Esophagus muscularis mucosa (tissue), 4 donors: ENCODE measurements around the gene ZNF239. TPM values are rescaled to one million over a fixed set of nuclear protein-coding genes. Genes with fewer than 3 reads are reported as not detected.
A peak's percentile ranks its signal among the peaks of the same experiment; 100 is the strongest.

Experiments
- DNase-seq: peaks from one replicate; pipeline ENCODE4 v3.0.0-alpha.2; 2017; ENCODE audit errors: extremely low spot score
- H3K27ac ChIP-seq, 4 donors: fragments of 200-600 bp; sonication (generic); replicated peaks in 1 of 4; 1 replicate in 3 of 4; 2 replicates in 1 of 4; pipeline ENCODE4 v1.5.1; 2016 to 2019; ENCODE audit warnings: mild to moderate bottlenecking in 1 of 4
- H3K27me3 ChIP-seq, 4 donors: fragments of 200-600 bp; sonication (generic); one replicate each; pipeline versions ENCODE4 v1.5.1 to v1.6.0; 2016 to 2019
- H3K36me3 ChIP-seq, 4 donors: fragments of 200-600 bp; sonication (generic); one replicate each; pipeline ENCODE4 v1.5.1; 2016 to 2019
- H3K4me1 ChIP-seq, 4 donors: fragments of 200-600 bp; sonication (generic); one replicate each; pipeline ENCODE4 v1.5.1; 2016 to 2019
- H3K4me3 ChIP-seq, 4 donors: fragments of 200-600 bp; sonication (generic); 1 replicate in 2 of 4; 2 replicates in 2 of 4; pipeline ENCODE4 v1.5.1; 2016 to 2019; ENCODE audit warnings: mild to moderate bottlenecking in 4 of 4, moderate library complexity in 1 of 4
- H3K9me3 ChIP-seq, 4 donors: fragments of 200-600 bp; sonication (generic); 1 replicate in 3 of 4; 2 replicates in 1 of 4; pipeline ENCODE4 v1.5.1; 2016 to 2019
- EP300 ChIP-seq: sonication (generic); formaldehyde crosslinking; IDR thresholded peaks from one replicate; pipeline ENCODE4 v1.6.1; 2017; ENCODE audit warnings: antibody characterized with exemption
- POLR2A ChIP-seq: fragments of 450-650 bp; IDR thresholded peaks from one replicate; pipeline ENCODE4 v1.6.1; 2017; ENCODE audit warnings: antibody characterized with exemption, moderate library complexity, mild to moderate bottlenecking, low read depth
- POLR2AphosphoS5 ChIP-seq, 2 donors: sonication (generic); formaldehyde crosslinking; IDR thresholded peaks; one replicate each; pipeline ENCODE4 v1.6.1; 2017; ENCODE audit warnings: antibody characterized with exemption in 2 of 2
- WGBS: methylation state at CpG from one replicate; pipeline ENCODE4 v1.1.5; 2018; 5-methylcytosine and 5-hydroxymethylcytosine counted together
- intact Hi-C: fragments of 100-400 bp; cut with DNase I; formaldehyde crosslinking; loops from one replicate; pipeline ENCODE4 v1.15.1; 2023
- total RNA-seq, 4 donors: library from RNA; depleted of rRNA; stranded (reverse); fragments of >200 nt; gene quantifications; one replicate each; pipeline versions ENCODE4 v1.1.0 to v1.2.1, GENCODE V29; 2016
- TF ChIP-seq, protein P1 (sequence below), 3 experiments: fragments of 200-600 bp in 2 of 3; fragments of 450-650 bp in 1 of 3; sonication (generic) in 2 of 3; IDR thresholded peaks; one replicate each; pipeline ENCODE4 v1.5.1; 2017 to 2019; ENCODE audit warnings: antibody characterized with exemption in 3 of 3, mild to moderate bottlenecking in 2 of 3, moderate library complexity in 1 of 3

Gene ZNF239
- 1 to 10 TPM; 2.9 to 5.6 (median 5.2) TPM for total RNA-seq

DNA sequence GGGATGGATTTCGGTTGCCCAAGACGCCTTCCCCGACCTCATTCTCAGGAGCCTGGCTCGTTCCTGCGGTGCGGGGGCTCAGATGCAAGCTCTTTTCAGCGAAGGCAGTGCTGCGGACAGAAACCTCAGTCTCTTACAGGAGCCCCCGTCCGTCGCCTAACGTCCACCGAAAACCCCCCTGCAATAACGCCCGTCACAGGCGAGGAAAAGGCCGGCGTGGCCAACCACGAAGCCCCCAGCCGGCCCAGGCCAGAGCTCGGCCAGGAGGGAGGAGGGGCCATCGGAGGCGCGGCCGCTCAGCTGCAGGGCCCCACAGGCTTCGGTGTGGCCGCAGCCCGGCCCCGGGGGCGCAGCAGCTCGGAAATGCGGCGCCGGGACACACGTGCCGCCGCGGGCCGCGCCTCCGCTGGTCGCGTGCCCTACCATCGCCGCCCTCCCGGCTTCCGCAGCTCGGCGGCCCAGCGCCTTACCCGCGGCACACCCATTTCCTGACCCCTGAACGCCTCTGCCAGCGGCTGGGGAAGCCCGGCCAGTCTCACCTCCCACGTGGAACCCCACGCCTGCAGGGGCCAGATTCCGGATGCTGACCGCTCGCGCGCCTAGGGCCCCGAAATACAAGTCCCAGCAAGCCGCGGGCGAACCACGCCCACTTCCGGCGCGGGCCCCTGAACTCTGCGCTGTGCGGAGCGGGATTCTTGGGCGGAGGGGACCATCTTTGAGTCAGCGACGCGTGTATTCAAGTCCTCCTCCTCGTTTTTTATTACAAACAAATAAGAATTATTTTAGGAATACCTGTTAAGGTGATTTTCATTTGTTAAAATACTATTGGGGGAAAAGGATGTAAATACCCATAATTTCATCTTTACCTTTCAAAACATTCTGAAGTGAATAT, at the start of gene ZNF239:
TSS of gene ZNF239 (minus strand) at position 616 of the 892 bp plus-strand sequence. CDS start 16,537 bp downstream, outside the sequence.
- intact Hi-C loops, result no loop called here
- 1% methylated on average over 43 of the region's 78 CpGs for WGBS

GRCh38 chr10:43623351-43623750, 48.9 kb upstream of the ZNF239 start:
- DNase-seq, result no peak
- no peaks in the 10 kb centered on the region for H3K9me3 ChIP-seq
- intact Hi-C loops, result no loop called here
- no peak overlapping the region for H3K27ac ChIP-seq
- H3K36me3 ChIP-seq, result no peaks in the 10 kb centered on the region
- TF ChIP-seq, protein P1, sequence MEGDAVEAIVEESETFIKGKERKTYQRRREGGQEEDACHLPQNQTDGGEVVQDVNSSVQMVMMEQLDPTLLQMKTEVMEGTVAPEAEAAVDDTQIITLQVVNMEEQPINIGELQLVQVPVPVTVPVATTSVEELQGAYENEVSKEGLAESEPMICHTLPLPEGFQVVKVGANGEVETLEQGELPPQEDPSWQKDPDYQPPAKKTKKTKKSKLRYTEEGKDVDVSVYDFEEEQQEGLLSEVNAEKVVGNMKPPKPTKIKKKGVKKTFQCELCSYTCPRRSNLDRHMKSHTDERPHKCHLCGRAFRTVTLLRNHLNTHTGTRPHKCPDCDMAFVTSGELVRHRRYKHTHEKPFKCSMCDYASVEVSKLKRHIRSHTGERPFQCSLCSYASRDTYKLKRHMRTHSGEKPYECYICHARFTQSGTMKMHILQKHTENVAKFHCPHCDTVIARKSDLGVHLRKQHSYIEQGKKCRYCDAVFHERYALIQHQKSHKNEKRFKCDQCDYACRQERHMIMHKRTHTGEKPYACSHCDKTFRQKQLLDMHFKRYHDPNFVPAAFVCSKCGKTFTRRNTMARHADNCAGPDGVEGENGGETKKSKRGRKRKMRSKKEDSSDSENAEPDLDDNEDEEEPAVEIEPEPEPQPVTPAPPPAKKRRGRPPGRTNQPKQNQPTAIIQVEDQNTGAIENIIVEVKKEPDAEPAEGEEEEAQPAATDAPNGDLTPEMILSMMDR (IDR thresholded peaks at IDR 0.05), result no peak
- TF ChIP-seq POLR2AphosphoS5 (IDR thresholded peaks at IDR 0.05) (no peak), EP300 (no peak), POLR2A (no peak)
- H3K4me1 ChIP-seq, result no peaks in the 10 kb centered on the region
- WGBS, result 63% methylated on average over 3 of the region's 3 CpGs
- H3K27me3 ChIP-seq, result no peaks in the 10 kb centered on the region
- H3K4me3 ChIP-seq, result peak overlapping the region; percentile 5 to 35 (median 24)

More for the DNA sequence above, at the start of gene ZNF239:
- DNase-seq, result peak; percentile 98
- Histone ChIP-seq H3K9me3 (no peaks in the 10 kb centered on the region), H3K4me3 (peak within 1 kb of the TSS; percentile 66 to 82 (median 72)), H3K27me3 (no peaks in the 10 kb centered on the region), H3K36me3 (peaks cover 0 to 9% (median under 1%) of the 10 kb centered on the region in 4 donors), H3K4me1 (peaks cover 10 to 25% (median 16%) of the 10 kb centered on the region in 4 donors), H3K27ac (peak within 1 kb of the TSS; percentile 64 to 86 (median 76))
- no peak for TF ChIP-seq EP300
- TF ChIP-seq POLR2AphosphoS5 (IDR thresholded peaks at IDR 0.05), result peak; percentile 73 to 89
- TF ChIP-seq, protein P1 (IDR thresholded peaks at IDR 0.05), result peak in 1 of 3 experiments; percentile 6

DNA sequence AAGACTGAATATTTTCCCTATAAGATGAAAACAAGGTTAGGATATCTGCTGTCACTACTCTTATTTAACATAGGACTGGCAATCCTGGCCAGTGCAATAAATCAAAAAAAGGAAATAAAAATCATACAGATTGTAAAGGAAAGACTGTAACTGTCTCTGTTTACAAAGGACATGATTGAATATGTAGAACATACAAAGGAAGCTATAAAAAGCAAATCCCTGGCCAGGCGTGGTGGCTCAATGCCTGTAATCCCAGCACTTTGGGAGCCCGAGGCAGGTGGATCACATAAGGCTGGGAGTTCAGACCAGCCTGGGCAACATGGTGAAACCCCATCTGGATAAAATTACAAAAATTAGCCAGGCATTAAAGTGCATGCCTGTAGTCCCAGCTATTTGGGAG, 47.6 kb upstream of the ZNF239 start:
- TF ChIP-seq POLR2A (no peak), POLR2AphosphoS5 (IDR thresholded peaks at IDR 0.05) (no peak), EP300 (no peak)
- TF ChIP-seq, protein P1 (IDR thresholded peaks at IDR 0.05), result no peak
- H3K36me3 ChIP-seq, result peaks cover 0 to 2% (median under 1%) of the 10 kb centered on the region in 4 donors

DNA sequence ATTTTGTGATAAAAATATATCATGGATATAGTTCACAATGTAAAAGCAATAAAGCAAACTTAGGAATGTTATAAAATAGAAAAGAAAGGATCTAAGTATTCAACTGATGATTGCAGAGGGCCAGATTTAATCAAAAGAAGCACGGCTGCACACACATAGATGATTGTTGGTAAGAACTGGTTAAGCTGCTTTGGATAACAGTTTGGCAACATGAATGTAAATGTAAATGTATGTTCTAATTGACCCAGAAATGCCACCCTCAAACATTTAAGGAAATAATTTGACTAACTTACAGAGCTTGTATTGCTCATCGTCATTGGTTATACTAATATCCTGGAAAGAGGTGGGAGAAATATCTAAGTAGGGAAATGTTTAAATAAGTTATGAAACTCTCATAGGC, 45.0 kb upstream of the ZNF239 start:
- H3K4me3 ChIP-seq, result no peak overlapping the region
- H3K4me1 ChIP-seq, result no peaks in the 10 kb centered on the region
- peaks cover 0 to 14% (median 7%) of the 10 kb centered on the region in 4 donors for H3K9me3 ChIP-seq
- H3K27me3 ChIP-seq, result no peaks in the 10 kb centered on the region
- no peak for DNase-seq
- no peak overlapping the region for H3K27ac ChIP-seq
- peaks cover 12 to 26% (median 16%) of the 10 kb centered on the region in 4 donors for H3K36me3 ChIP-seq
- WGBS, result 88% methylated on average over 2 of the region's 2 CpGs
- TF ChIP-seq POLR2A, result no peak
- TF ChIP-seq POLR2AphosphoS5 (IDR thresholded peaks at IDR 0.05), result no peak
- no peak for TF ChIP-seq EP300
- TF ChIP-seq, protein P1 (IDR thresholded peaks at IDR 0.05), result no peak
- intact Hi-C loops, result no loop called here

More for the DNA sequence above, 47.6 kb upstream of the ZNF239 start:
- H3K27me3 ChIP-seq, result no peaks in the 10 kb centered on the region
- H3K4me1 ChIP-seq, result no peaks in the 10 kb centered on the region
- intact Hi-C loops, result no loop called here
- WGBS, result 62% methylated on average over 2 of the region's 2 CpGs
- DNase-seq, result no peak
- H3K4me3 ChIP-seq, result no peak overlapping the region
- H3K27ac ChIP-seq, result no peak overlapping the region
- H3K9me3 ChIP-seq, result peaks cover 0 to 3% (median under 1%) of the 10 kb centered on the region in 4 donors
